NCI-H526 (cell line): ENCODE measurements around the gene RNF14.
"Not testable (repeated sequence)": the region's sequence is repeated elsewhere in the genome, so short reads cannot be mapped to it uniquely, and the experiment has no call there.

Experiments used
- DNase-seq, 2 experiments: peaks; one replicate each; lab custom pipeline; 2025; lab: John Stamatoyannopoulos, UW

RNF14 gene

GRCh38 chr5:141968914-141969608, at the start of gene RNF14:
TSS of gene RNF14 (plus strand) at chr5:141969105. CDS start at chr5:141973589, 4,484 bp downstream.
- DNase-seq = peak; percentile 71 to 95

GRCh38 chr5:141919218-141920119, 49.4 kb upstream of the RNF14 start:
- DNase-seq = no peak

GRCh38 chr5:141920771-141921170, 48.1 kb upstream of the RNF14 start:
- DNase-seq = no peak

GRCh38 chr5:141922827-141923447, 46.0 kb upstream of the RNF14 start:
- DNase-seq = not testable (repeated sequence)

GRCh38 chr5:141923448-141924313, 45.2 kb upstream of the RNF14 start, which contains the start of gene DELE1:
TSS of gene DELE1 (plus strand) at chr5:141923871. CDS start at chr5:141923942, 71 bp downstream.
- peak; percentile 89 to 96 for DNase-seq

GRCh38 chr5:141926434-141926833, 42.5 kb upstream of the RNF14 start:
- DNase-seq = no peak

GRCh38 chr5:141928051-141928450, 40.9 kb upstream of the RNF14 start:
- DNase-seq = no peak

- DNase-seq = no peak
Observed at GRCh38 chr5:141929398-141930058, 39.4 kb upstream of the RNF14 start.

GRCh38 chr5:141931694-141932093, 37.2 kb upstream of the RNF14 start:
- no peak for DNase-seq

- DNase-seq = no peak
Observed at GRCh38 chr5:141933151-141933550, 35.8 kb upstream of the RNF14 start.

GRCh38 chr5:141934099-141934844, 34.6 kb upstream of the RNF14 start:
- DNase-seq = peak; percentile 20 to 64

GRCh38 chr5:141935538-141935937, 33.4 kb upstream of the RNF14 start:
- peak in 1 of 2 experiments; percentile 47 for DNase-seq

GRCh38 chr5:141940695-141941271, 28.1 kb upstream of the RNF14 start:
- DNase-seq = no peak

GRCh38 chr5:141941307-141941706, 27.6 kb upstream of the RNF14 start:
- no peak for DNase-seq

GRCh38 chr5:141941779-141942178, 27.1 kb upstream of the RNF14 start:
- no peak for DNase-seq

GRCh38 chr5:141942185-141942857, 26.6 kb upstream of the RNF14 start:
- no peak for DNase-seq

GRCh38 chr5:141944076-141944475, 24.8 kb upstream of the RNF14 start:
- no peak for DNase-seq

GRCh38 chr5:141945511-141946051, 23.3 kb upstream of the RNF14 start:
- DNase-seq = no peak

GRCh38 chr5:141947316-141947715, 21.6 kb upstream of the RNF14 start:
- no peak for DNase-seq
